Measurements from ENCODE around the gene LENG1. TPM values are rescaled to one million over a fixed set of nuclear protein-coding genes. Genes with fewer than 3 reads are reported as not detected.

Gene LENG1
- total RNA-seq, 1 donor from 2014 or later = 3.4 TPM

DNA sequence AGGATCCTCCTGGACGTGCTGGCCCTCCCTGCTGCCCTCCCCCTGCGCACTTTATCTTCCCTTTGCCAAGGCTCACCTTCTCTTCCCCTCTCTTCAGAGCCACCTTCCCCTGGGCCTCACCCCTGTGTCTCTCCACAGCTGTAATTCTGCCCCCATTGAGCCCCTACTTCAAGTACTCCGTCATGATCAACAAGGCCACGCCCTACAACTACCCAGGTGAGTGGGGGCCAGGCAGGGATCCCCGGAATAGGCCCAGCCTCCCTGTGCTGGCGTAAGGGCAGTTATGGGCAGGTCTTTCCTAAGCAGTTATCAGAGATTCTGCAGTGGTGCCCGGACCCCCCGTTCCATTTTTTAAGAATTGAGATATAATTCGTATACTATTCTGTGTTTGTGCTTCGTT lies 53.7 kb downstream of the LENG1 start:
- H3K4me1 Mint-ChIP-seq (ENCODE audit: unreplicated experiment) = peaks cover 9% of the 10 kb centered on the region
- H3K4me3 Mint-ChIP-seq (ENCODE audit: unreplicated experiment) = peak overlapping the region; percentile 4
- no peak overlapping the region for H3K27ac Mint-ChIP-seq (ENCODE audit: unreplicated experiment)
- no peak for DNase-seq (ENCODE audit: low spot score)
- TF ChIP-seq, protein P1, sequence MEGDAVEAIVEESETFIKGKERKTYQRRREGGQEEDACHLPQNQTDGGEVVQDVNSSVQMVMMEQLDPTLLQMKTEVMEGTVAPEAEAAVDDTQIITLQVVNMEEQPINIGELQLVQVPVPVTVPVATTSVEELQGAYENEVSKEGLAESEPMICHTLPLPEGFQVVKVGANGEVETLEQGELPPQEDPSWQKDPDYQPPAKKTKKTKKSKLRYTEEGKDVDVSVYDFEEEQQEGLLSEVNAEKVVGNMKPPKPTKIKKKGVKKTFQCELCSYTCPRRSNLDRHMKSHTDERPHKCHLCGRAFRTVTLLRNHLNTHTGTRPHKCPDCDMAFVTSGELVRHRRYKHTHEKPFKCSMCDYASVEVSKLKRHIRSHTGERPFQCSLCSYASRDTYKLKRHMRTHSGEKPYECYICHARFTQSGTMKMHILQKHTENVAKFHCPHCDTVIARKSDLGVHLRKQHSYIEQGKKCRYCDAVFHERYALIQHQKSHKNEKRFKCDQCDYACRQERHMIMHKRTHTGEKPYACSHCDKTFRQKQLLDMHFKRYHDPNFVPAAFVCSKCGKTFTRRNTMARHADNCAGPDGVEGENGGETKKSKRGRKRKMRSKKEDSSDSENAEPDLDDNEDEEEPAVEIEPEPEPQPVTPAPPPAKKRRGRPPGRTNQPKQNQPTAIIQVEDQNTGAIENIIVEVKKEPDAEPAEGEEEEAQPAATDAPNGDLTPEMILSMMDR (IDR thresholded peaks at IDR 0.05; ENCODE audit: unreplicated experiment) = no peak
- H3K27me3 Mint-ChIP-seq (ENCODE audit: unreplicated experiment) = peaks cover 11% of the 10 kb centered on the region
- H3K36me3 Mint-ChIP-seq (ENCODE audit: low read depth, unreplicated experiment) = peaks cover 28% of the 10 kb centered on the region
- no peaks in the 10 kb centered on the region for H3K9me3 Mint-ChIP-seq (ENCODE audit: unreplicated experiment)

Other genes with a start within 250 kb of the LENG1 start
- 12.9 TPM for gene CACNG8, start 196.8 kb downstream of the LENG1 start, total RNA-seq (ENCODE audit: unreplicated experiment)
- gene CACNG6, start 168.1 kb downstream of the LENG1 start, total RNA-seq (ENCODE audit: unreplicated experiment) = 0.21 TPM
- 2.2 TPM for gene VSTM1, start 95.8 kb downstream of the LENG1 start, total RNA-seq (ENCODE audit: unreplicated experiment)
- gene TARM1, start 78.4 kb downstream of the LENG1 start, total RNA-seq (ENCODE audit: unreplicated experiment) = not detected
- gene OSCAR, start 58.9 kb downstream of the LENG1 start, total RNA-seq (ENCODE audit: unreplicated experiment) = 0.21 TPM
- 126 TPM for gene NDUFA3, start 56.9 kb downstream of the LENG1 start, total RNA-seq (ENCODE audit: unreplicated experiment)
- gene TFPT, start 44.1 kb downstream of the LENG1 start, total RNA-seq (ENCODE audit: unreplicated experiment) = 24.8 TPM
- gene PRPF31, start 44.0 kb downstream of the LENG1 start, total RNA-seq (ENCODE audit: unreplicated experiment) = 71.7 TPM
- 62.2 TPM for gene CNOT3, start 22.0 kb downstream of the LENG1 start, total RNA-seq (ENCODE audit: unreplicated experiment)
- 2.6 TPM for gene TMC4, start 13.4 kb upstream of the LENG1 start, total RNA-seq (ENCODE audit: unreplicated experiment)
- 203 TPM for gene MBOAT7, start 29.9 kb upstream of the LENG1 start, total RNA-seq (ENCODE audit: unreplicated experiment)
- 27.8 TPM for gene TSEN34, start 31.6 kb upstream of the LENG1 start, total RNA-seq (ENCODE audit: unreplicated experiment)
- gene RPS9, start 41.1 kb upstream of the LENG1 start, total RNA-seq (ENCODE audit: unreplicated experiment) = 1,195 TPM
- gene LILRB3, start 63.3 kb upstream of the LENG1 start, total RNA-seq (ENCODE audit: unreplicated experiment) = not detected
- not detected for gene LILRA6, start 83.1 kb upstream of the LENG1 start, total RNA-seq (ENCODE audit: unreplicated experiment)
- gene LILRB5, start 97.6 kb upstream of the LENG1 start, total RNA-seq (ENCODE audit: unreplicated experiment) = not detected
- not detected for gene LILRB2, start 121.4 kb upstream of the LENG1 start, total RNA-seq (ENCODE audit: unreplicated experiment)
- gene LILRA5, start 153.4 kb upstream of the LENG1 start, total RNA-seq (ENCODE audit: unreplicated experiment) = not detected
- gene LILRA4, start 179.4 kb upstream of the LENG1 start, total RNA-seq (ENCODE audit: unreplicated experiment) = not detected
- gene LAIR1, start 205.2 kb upstream of the LENG1 start, total RNA-seq (ENCODE audit: unreplicated experiment) = 2.1 TPM